Measurements from ENCODE around the gene CIDEB.

CIDEB gene

GRCh38 chr14:24286996-24287395 lies 20.8 kb downstream of the CIDEB start:
- DNase-seq (ENCODE audit: low spot score in 2 of 2), result no peak
- Mint-ChIP-seq H3K4me3 (no peak overlapping the region), H3K9me3 (no peaks in the 10 kb centered on the region), H3K27ac (ENCODE audit: low read depth) (no peak overlapping the region), H3K27me3 (no peaks in the 10 kb centered on the region), H3K4me1 (no peaks in the 10 kb centered on the region), H3K36me3 (ENCODE audit: insufficient read depth) (peaks cover 10% of the 10 kb centered on the region)
- ATAC-seq (replicated peaks; ENCODE audit: extremely low read depth, poor library complexity, severe bottlenecking), result no peak

- Mint-ChIP-seq H3K27me3 (no peaks in the 10 kb centered on the region), H3K36me3 (ENCODE audit: insufficient read depth) (peaks cover 3% of the 10 kb centered on the region), H3K4me1 (no peaks in the 10 kb centered on the region), H3K4me3 (no peak overlapping the region), H3K9me3 (no peaks in the 10 kb centered on the region), H3K27ac (ENCODE audit: low read depth) (no peak overlapping the region)
- DNase-seq (ENCODE audit: low spot score in 2 of 2) (no peak), ATAC-seq (replicated peaks; ENCODE audit: extremely low read depth, poor library complexity, severe bottlenecking) (no peak)
Observed at GRCh38 chr14:24285351-24285750, 22.4 kb downstream of the CIDEB start.

GRCh38 chr14:24284501-24285035 lies 23.2 kb downstream of the CIDEB start:
- ATAC-seq (replicated peaks; ENCODE audit: extremely low read depth, poor library complexity, severe bottlenecking), result no peak
- Mint-ChIP-seq H3K27me3 (no peaks in the 10 kb centered on the region), H3K9me3 (no peaks in the 10 kb centered on the region), H3K4me1 (peaks cover under 1% of the 10 kb centered on the region), H3K36me3 (ENCODE audit: insufficient read depth) (no peaks in the 10 kb centered on the region), H3K4me3 (no peak overlapping the region), H3K27ac (ENCODE audit: low read depth) (peak overlapping the region; percentile 69)
- DNase-seq (ENCODE audit: low spot score in 2 of 2), result no peak

GRCh38 chr14:24283796-24284460 lies 23.8 kb downstream of the CIDEB start:
- H3K27ac Mint-ChIP-seq (ENCODE audit: low read depth), result peak overlapping the region; percentile 69
- no peak overlapping the region for H3K4me3 Mint-ChIP-seq
- no peaks in the 10 kb centered on the region for H3K36me3 Mint-ChIP-seq (ENCODE audit: insufficient read depth)
- H3K4me1 Mint-ChIP-seq, result peaks cover 7% of the 10 kb centered on the region
- DNase-seq (ENCODE audit: low spot score in 2 of 2), result no peak
- no peak for ATAC-seq (replicated peaks; ENCODE audit: extremely low read depth, poor library complexity, severe bottlenecking)
- H3K9me3 Mint-ChIP-seq, result no peaks in the 10 kb centered on the region
- H3K27me3 Mint-ChIP-seq, result no peaks in the 10 kb centered on the region

- no peaks in the 10 kb centered on the region for H3K36me3 Mint-ChIP-seq (ENCODE audit: insufficient read depth)
- no peaks in the 10 kb centered on the region for H3K9me3 Mint-ChIP-seq
- ATAC-seq (replicated peaks; ENCODE audit: extremely low read depth, poor library complexity, severe bottlenecking) (no peak), DNase-seq (ENCODE audit: low spot score in 2 of 2) (no peak)
- H3K27ac Mint-ChIP-seq (ENCODE audit: low read depth), result no peak overlapping the region
- H3K4me1 Mint-ChIP-seq, result peaks cover 15% of the 10 kb centered on the region
- H3K4me3 Mint-ChIP-seq, result no peak overlapping the region
- H3K27me3 Mint-ChIP-seq, result no peaks in the 10 kb centered on the region
Observed at GRCh38 chr14:24282736-24283135, 25.0 kb downstream of the CIDEB start.

- no peak for ATAC-seq (replicated peaks; ENCODE audit: extremely low read depth, poor library complexity, severe bottlenecking)
- Mint-ChIP-seq H3K27me3 (no peaks in the 10 kb centered on the region), H3K4me1 (peaks cover 22% of the 10 kb centered on the region), H3K9me3 (no peaks in the 10 kb centered on the region), H3K4me3 (no peak overlapping the region), H3K27ac (ENCODE audit: low read depth) (no peak overlapping the region), H3K36me3 (ENCODE audit: insufficient read depth) (no peaks in the 10 kb centered on the region)
- DNase-seq (ENCODE audit: low spot score in 2 of 2), result no peak
Observed at GRCh38 chr14:24281636-24282035, 26.1 kb downstream of the CIDEB start.

- DNase-seq (ENCODE audit: low spot score in 2 of 2) (no peak), ATAC-seq (replicated peaks; ENCODE audit: extremely low read depth, poor library complexity, severe bottlenecking) (no peak)
- Mint-ChIP-seq H3K9me3 (no peaks in the 10 kb centered on the region), H3K27ac (ENCODE audit: low read depth) (peak overlapping the region; percentile 47), H3K4me3 (no peak overlapping the region), H3K36me3 (ENCODE audit: insufficient read depth) (no peaks in the 10 kb centered on the region), H3K27me3 (no peaks in the 10 kb centered on the region), H3K4me1 (peaks cover 23% of the 10 kb centered on the region)
Observed at GRCh38 chr14:24280797-24281460, 26.8 kb downstream of the CIDEB start.

GRCh38 chr14:24279301-24280186 lies 28.2 kb downstream of the CIDEB start:
- peak overlapping the region; percentile 79 for H3K27ac Mint-ChIP-seq (ENCODE audit: low read depth)
- H3K36me3 Mint-ChIP-seq (ENCODE audit: insufficient read depth), result no peaks in the 10 kb centered on the region
- DNase-seq (ENCODE audit: low spot score in 2 of 2) (no peak), ATAC-seq (replicated peaks; ENCODE audit: extremely low read depth, poor library complexity, severe bottlenecking) (peak; percentile 64)
- H3K4me3 Mint-ChIP-seq, result no peak overlapping the region
- H3K9me3 Mint-ChIP-seq, result no peaks in the 10 kb centered on the region
- H3K4me1 Mint-ChIP-seq, result peaks cover 23% of the 10 kb centered on the region
- H3K27me3 Mint-ChIP-seq, result no peaks in the 10 kb centered on the region

GRCh38 chr14:24278424-24278823 lies 29.4 kb downstream of the CIDEB start:
- Mint-ChIP-seq H3K36me3 (ENCODE audit: insufficient read depth) (no peaks in the 10 kb centered on the region), H3K27me3 (no peaks in the 10 kb centered on the region), H3K4me3 (no peak overlapping the region), H3K4me1 (peaks cover 23% of the 10 kb centered on the region), H3K9me3 (no peaks in the 10 kb centered on the region), H3K27ac (ENCODE audit: low read depth) (peak overlapping the region; percentile 73)
- ATAC-seq (replicated peaks; ENCODE audit: extremely low read depth, poor library complexity, severe bottlenecking) (no peak), DNase-seq (ENCODE audit: low spot score in 2 of 2) (no peak)

- no peak for ATAC-seq (replicated peaks; ENCODE audit: extremely low read depth, poor library complexity, severe bottlenecking)
- Mint-ChIP-seq H3K27ac (ENCODE audit: low read depth) (peak overlapping the region; percentile 73), H3K4me1 (peaks cover 25% of the 10 kb centered on the region), H3K4me3 (no peak overlapping the region), H3K27me3 (no peaks in the 10 kb centered on the region), H3K9me3 (no peaks in the 10 kb centered on the region), H3K36me3 (ENCODE audit: insufficient read depth) (no peaks in the 10 kb centered on the region)
- no peak for DNase-seq (ENCODE audit: low spot score in 2 of 2)
Observed at GRCh38 chr14:24277606-24278321, 30.0 kb downstream of the CIDEB start.

GRCh38 chr14:24277071-24277470 lies 30.7 kb downstream of the CIDEB start:
- peaks cover 32% of the 10 kb centered on the region for H3K4me1 Mint-ChIP-seq
- H3K4me3 Mint-ChIP-seq, result no peak overlapping the region
- H3K27me3 Mint-ChIP-seq, result no peaks in the 10 kb centered on the region
- DNase-seq (ENCODE audit: low spot score in 2 of 2), result no peak
- H3K36me3 Mint-ChIP-seq (ENCODE audit: insufficient read depth), result no peaks in the 10 kb centered on the region
- H3K9me3 Mint-ChIP-seq, result no peaks in the 10 kb centered on the region
- H3K27ac Mint-ChIP-seq (ENCODE audit: low read depth), result peak overlapping the region; percentile 33
- no peak for ATAC-seq (replicated peaks; ENCODE audit: extremely low read depth, poor library complexity, severe bottlenecking)

- DNase-seq (ENCODE audit: low spot score in 2 of 2) (no peak), ATAC-seq (replicated peaks; ENCODE audit: extremely low read depth, poor library complexity, severe bottlenecking) (no peak)
- H3K4me1 Mint-ChIP-seq, result peaks cover 42% of the 10 kb centered on the region
- H3K9me3 Mint-ChIP-seq, result no peaks in the 10 kb centered on the region
- H3K4me3 Mint-ChIP-seq, result no peak overlapping the region
- H3K27me3 Mint-ChIP-seq, result no peaks in the 10 kb centered on the region
- H3K27ac Mint-ChIP-seq (ENCODE audit: low read depth), result peak overlapping the region; percentile 2
- peaks cover 9% of the 10 kb centered on the region for H3K36me3 Mint-ChIP-seq (ENCODE audit: insufficient read depth)
Observed at GRCh38 chr14:24274101-24274543, 33.7 kb downstream of the CIDEB start.
